ENCODE results near the gene GRK1. TPM values are rescaled to one million over a fixed set of nuclear protein-coding genes. Genes with fewer than 3 reads are reported as not detected.

Gene GRK1
- total RNA-seq, 1 donor from 2014 or later: not detected

DNA sequence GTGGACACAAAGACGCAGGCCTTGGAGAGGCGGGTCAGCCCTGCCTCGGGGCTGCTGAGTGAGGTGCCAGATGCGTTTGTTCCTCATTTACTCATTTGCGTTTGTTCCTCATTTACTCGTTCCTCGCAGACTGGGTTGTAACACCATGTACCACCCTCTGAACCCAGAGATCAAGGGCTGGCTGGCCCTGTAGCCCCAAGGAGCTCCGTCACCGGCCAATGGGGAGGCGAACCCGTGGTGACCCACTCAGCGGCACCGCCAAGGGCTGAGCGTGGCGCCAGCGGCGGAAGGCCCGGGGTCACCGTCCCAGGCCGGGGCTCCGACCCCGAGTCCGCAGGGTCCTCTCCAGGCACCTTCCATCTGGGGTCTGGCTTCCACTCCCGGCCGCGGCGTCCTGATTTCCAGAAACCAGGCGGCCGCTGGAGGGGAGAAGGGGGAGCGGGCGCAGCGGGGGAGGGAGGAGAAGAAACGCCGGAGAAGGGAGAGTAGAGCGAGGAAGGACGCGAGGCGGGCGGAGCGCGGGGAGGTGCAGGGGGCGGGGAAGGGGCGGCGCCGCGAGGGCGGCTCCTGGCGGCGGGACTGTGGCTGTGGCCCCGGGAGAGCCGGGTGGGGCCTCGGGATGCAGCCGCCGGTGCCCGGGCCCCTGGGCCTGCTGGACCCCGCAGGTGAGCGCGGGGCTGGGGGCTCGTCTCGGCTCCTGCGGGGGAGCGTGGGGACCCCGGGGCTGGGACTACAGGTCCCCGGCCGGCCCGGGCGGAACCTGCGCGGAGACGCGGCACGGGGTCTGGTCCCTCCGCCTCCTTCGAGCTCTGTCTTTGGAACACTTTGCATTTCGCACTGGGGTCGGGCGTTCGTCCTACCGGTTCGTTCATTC, 91.9 kb downstream of the GRK1 start, which contains the start of gene TMEM255B:
TMEM255B (plus strand) TSS at position 576 of the 874 bp plus-strand sequence; CDS start at position 620, 44 bp downstream.
- peak; percentile 86 for DNase-seq (ENCODE audit: low spot score)

DNA sequence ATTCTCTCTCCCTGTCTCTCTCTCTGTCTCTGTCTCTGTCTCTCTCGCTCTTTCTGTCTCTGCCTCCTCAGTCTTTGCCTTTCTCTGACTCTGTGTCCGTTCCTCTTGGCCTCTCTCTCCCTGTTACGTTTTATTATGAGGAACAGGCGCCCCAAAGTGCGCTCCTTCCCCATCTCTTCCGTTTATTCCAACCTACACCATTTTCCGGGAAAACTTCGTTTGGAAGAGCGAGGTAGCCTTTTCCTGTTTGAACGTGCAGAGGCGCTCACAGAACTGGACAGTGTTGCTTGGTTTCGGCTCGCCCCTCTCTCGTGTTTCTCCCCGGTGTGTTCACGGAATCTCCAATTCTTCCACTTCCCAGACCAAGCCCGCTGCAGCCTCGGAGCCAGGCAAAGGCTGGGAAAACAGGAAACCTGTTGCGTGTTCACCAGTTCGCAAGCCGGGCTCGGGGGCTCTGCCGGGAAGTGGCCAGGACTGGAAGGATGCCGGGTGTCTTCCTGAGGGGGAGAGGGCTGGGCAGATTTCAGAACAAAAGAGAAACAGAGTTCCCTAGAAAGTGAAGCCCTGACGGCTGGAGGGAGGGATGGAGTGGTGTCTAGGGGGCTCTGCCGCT, 92.6 kb downstream of the GRK1 start:
- peak; percentile 49 for DNase-seq (ENCODE audit: low spot score)

- no peak for DNase-seq (ENCODE audit: low spot score)
Observed at GRCh38 chr13:113761136-113761535, 94.1 kb downstream of the GRK1 start.

DNA sequence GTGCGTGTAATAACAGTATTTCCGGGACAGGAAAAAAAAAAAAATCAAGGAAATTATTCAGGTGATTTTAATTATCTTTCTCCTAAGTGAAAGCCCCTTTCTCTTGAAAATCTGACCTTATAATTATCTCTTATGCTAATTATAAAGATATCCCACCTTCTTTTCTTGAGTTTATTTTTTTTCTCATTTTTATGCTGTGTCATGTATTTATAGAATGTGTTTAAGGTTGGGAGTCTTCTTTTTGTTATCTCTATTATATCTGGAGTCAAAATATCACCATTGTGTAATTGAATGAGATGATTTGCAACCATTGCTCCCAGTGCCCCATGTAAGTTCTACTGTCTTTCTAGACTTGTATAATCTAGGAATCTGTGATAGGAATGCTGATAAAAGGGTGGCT, 95.1 kb downstream of the GRK1 start:
- no peak for DNase-seq (ENCODE audit: low spot score)

DNA sequence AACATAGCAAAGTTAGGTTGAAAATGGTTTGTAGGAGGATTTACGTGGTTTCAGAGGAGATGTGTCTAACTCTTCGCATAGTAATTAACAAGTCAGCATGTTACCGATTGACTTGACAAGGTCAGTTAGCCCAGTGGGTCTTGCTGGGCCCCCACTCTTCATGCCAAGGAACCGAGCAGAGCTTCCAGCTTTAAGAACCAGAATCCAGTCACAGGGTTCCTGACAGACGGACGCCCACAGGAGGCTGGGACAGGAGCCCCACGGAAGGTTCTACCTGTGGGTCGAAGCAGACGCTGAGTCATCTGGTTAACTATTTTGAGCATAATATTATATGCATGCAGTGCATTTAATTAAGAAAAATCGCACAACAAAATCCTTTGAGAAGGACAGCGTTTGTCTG, 95.5 kb downstream of the GRK1 start:
- DNase-seq (ENCODE audit: low spot score): no peak

- DNase-seq (ENCODE audit: low spot score): no peak
Observed at GRCh38 chr13:113763254-113763653, 96.2 kb downstream of the GRK1 start.

GRCh38 chr13:113763961-113764792, 97.2 kb downstream of the GRK1 start:
- no peak for DNase-seq (ENCODE audit: low spot score)

DNA sequence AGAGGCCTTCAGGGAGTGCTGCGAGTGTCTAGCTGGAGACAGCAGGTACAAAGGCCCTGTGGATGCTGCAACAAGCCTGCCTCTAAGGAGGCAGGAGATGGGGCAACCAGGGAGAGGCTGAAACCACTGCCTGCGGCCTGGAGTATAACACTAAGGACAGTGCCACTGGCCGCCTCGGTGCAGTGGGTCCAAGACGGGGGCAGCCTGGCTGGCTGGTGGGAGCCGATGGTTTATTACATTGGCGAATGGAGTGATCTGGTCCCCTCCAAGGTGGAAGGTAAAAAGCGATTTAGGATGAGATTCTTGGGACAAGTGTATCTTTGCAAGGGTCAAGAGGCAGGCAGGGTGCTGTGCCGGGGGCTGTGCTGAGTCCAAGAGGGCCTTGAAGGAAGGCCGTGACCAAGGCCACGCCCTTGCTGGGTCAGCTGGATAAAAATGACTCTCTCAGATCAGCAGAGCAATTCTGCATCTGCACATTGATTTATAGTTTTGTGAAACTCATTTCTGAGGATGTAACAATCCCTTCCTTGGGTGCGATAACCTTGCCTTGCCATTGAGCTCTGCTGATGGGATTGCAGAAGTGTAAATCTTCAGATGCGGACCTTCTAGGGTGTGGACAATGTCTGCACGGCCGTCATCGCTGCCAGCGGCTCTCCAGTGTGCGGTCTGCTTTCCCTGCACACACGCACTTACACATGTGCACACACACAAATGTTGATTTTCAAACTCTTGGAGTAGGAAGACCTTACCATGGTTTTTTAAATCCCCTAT, 98.0 kb downstream of the GRK1 start:
- no peak for DNase-seq (ENCODE audit: low spot score)

- peak; percentile 19 for DNase-seq (ENCODE audit: low spot score)
Observed at GRCh38 chr13:113765564-113765910, 98.5 kb downstream of the GRK1 start.

DNA sequence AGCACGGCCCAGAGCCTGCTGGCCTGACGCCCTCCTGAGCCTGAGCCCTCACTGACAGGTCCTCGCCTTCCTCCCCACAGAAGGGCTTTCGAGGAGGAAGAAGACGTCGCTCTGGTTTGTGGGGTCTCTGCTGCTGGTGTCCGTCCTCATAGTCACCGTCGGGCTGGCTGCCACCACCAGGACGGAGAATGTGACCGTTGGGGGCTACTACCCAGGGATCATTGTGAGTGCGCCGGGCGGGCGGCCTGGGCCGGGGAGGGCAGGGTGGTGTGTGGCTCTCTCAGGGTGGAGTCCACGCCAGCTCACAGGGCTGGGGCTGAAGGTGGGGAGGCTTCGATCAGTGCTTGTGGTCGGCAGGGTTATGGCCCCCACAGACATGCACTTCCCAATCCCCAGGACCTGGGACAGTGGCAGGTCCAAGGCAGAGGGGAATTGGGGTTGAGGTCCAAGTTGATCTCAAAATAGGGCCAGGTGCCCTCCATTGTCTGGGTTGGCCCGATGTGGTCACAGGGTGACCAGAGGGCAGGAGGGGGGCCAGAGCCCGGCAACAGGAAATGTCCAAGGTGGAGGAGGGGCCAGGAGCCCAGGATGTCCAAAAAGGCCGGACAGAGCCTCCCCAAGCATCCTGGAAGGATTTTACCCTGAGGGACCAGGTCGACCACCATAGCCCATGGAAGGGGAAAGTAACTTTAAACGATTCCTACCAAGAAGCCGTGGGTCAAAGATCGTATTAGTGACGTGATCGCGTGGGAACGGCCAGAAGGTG, 99.2 kb downstream of the GRK1 start:
- no peak for DNase-seq (ENCODE audit: low spot score)

DNA sequence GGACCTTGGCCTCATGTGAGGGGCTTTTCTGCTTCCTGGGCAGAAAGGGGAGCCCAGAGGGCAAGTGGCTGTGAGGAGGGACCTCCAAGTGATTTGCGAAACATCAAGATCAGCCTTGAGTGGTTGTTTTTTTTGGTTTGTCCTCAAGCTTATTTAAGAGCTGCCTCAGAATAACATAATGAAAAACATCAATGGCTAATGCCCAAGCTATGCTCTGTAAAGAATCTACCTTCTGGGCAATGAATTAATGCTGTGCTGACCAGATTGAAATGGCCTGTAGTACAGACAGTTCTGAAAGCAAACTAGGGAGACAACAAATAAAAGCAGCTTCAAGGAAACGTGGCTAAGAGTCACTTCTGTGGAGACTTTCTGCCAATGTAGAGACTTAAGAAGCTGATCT, 100.3 kb downstream of the GRK1 start:
- no peak for DNase-seq (ENCODE audit: low spot score)

DNA sequence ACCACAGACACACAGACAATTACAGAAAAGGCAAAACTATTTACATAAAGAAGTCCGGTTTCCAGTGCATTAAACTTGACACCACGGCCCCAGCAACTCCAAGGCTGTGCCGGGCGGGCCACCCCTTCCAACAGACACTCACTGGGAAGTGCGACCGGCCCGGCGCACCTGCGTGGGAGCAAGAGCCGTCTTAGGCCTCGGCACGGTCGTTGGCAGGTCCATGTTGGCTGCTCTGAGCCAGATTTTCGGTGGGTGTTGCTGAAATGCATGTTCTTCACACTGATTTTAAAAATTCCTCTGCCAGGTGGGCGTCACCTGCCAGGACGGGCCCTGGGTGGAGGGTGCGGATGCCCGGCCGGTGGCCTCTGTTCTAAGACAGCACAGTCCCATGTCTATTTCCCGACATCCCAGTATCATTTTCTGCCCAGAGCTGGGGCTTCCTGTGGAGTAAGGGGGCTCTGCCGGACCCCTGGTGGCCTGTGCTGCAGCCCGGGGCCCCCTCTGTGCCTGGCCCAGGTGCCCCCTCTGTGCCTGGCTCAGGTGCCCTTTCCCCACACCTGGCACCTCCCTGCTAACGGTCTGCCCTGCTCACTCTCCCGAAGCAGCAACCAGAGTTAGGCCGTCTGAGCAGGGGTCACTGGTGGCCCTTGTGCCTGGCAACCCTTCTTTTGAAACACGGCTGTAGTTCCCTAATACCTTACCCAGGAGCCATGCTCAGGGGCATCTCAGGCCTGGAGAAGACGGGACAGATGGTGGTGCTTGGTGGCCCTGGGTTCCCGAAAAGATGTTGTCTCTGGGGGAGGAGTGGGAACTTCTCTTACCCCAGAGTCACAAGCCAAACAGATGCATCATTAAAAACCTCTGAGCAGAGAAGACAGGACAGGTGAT, 101.2 kb downstream of the GRK1 start:
- no peak for DNase-seq (ENCODE audit: low spot score)

DNA sequence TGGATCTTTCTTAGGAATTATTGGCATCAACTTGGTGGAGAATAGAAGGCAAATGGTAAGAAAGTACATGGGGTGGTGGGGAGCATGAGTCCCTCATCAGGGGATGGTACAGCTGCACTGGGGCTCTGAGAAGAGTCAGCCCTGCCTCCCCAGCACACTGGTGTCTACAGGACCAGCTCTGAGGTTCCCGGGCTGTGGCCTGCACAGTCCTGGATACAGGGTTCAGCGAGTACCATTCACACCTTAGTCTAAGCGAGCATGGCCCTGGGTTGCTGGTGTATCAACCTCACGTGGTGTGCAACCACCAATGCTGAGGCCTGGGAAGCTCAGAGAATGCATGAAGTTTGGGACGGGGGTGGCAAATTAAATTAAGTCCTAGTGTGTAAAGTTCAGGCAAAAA, 102.1 kb downstream of the GRK1 start:
- DNase-seq (ENCODE audit: low spot score): no peak

DNA sequence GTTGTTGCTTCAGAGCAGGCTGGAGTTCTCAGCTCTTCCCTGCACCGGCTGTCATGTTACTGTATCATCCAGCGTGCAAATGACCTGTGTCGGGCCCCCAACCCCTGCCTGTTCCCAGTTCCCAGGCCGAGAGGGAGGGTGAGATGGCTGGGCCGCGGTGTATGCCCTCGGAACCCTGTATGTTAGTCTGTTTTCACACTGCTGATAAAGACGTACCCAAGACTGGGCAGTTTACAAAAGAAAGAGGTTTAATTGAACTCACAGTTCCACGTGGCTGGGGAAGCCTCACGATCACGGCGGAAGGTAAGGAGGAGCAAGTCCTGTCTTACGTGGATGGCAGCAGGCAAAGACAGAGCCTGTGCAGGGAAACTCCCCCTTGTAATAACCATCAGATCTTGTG, 102.9 kb downstream of the GRK1 start:
- DNase-seq (ENCODE audit: low spot score): no peak

- no peak for DNase-seq (ENCODE audit: low spot score)
Observed at GRCh38 chr13:113770441-113770840, 103.4 kb downstream of the GRK1 start.

DNA sequence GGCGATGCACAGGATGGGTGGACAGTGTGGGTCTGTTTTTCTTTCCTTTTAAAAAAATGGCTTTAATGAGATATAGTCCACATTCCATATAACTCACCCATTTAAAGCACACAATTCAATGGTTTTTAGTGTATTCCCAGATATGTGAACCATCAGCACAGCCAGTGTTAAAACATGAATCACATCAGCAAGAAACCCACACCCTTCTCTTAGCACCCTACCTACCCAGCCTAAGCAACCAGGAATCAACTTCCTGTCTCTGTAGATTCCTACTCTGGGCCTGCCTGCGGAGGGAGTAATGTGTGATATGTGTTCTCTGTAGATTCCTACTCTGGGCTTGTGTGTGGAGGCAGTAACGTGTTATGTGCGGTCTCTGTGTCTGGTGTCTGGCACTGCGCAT, 103.9 kb downstream of the GRK1 start:
- DNase-seq (ENCODE audit: low spot score): no peak

DNA sequence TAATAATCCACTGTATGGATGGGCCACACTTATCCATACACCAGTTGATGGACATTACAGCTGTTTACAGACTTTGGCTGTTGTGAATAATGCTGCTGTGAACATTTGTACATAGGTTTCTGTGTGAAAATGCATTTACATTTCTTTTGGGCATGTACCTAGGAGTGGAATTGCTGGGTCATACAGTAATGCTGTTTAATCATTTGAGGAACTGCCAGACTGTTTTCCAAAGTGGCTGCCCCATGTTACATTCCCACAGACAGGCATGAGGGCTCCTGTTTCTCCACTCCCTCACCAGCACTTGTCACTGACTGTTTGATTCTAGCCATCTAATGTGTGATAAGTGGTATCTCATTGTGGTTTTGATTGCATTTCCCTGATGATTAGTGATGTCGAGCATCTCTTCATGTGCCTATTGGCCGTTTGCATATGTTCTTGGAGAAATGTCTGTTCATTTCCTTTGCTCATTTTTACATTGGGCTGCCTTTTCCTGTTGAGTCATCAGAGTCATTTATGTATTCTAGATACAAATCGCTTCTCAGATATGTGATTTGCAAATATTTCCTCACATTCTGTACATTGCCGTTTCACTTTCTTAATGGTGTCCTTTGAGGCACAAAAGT, 104.8 kb downstream of the GRK1 start:
- DNase-seq (ENCODE audit: low spot score): no peak

DNA sequence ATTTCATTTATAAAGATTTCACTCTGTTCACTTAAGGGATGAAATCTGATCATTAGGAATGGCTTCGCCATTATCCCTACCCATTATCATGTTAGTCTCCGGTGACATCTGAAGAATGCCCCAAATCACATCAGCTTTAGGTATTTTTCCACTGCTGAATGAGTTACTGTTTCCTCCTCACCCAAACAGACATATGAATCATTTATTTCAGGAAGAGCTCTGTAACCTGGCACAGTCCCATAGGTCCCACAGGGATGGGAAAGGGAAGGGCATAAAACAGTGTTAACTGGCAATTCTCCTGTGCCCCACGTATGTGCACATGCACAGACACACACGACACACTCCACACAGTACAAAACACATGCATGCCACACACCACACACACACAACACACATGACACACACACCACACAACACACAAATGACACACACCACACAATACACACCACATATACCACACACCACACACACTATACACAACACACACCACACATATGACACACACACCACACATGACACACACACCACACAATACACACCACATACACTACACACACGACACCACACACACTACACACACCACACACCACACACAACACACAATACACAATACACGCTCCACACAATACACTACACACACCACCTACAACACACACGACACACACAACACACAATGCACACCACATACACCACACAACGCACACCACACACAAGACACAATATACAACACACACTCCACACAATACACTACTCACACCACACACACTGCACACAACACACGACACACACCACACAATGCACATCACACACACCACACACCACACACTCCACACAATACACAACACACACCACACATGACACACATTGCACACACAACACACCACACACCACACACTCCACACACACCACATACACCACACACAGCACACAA, 107.4 kb downstream of the GRK1 start:
- DNase-seq (ENCODE audit: low spot score): no peak
